Glutamatergic neuron (in vitro differentiated cells): ENCODE measurements around the gene HACE1. TPM values are rescaled to one million over a fixed set of nuclear protein-coding genes. Genes with fewer than 3 reads are reported as not detected.

Experiments
- DNase-seq: peaks from one replicate; pipeline ENCODE4 v3.0.0; 2022
- H3K27ac Mint-ChIP-seq: one replicate; pipeline ENCODE4 v1.8.0; 2020; ENCODE audit warnings: mild to moderate bottlenecking, mixed read lengths, inconsistent platforms; ENCODE audit not compliant: unreplicated experiment
- H3K27me3 Mint-ChIP-seq: one replicate; pipeline ENCODE4 v1.8.0; 2020; ENCODE audit warnings: mild to moderate bottlenecking, moderate library complexity, mixed read lengths, inconsistent platforms; ENCODE audit not compliant: unreplicated experiment
- H3K36me3 Mint-ChIP-seq: one replicate; pipeline ENCODE4 v1.8.0; 2020; ENCODE audit warnings: mild to moderate bottlenecking, mixed read lengths, inconsistent platforms; ENCODE audit not compliant: unreplicated experiment
- H3K4me1 Mint-ChIP-seq: one replicate; pipeline ENCODE4 v1.8.0; 2020; ENCODE audit warnings: mild to moderate bottlenecking, low read depth, mixed read lengths, inconsistent platforms; ENCODE audit not compliant: unreplicated experiment
- H3K4me3 Mint-ChIP-seq: one replicate; pipeline ENCODE4 v1.8.0; 2020; ENCODE audit warnings: mild to moderate bottlenecking, mixed read lengths, inconsistent platforms; ENCODE audit not compliant: unreplicated experiment
- H3K9me3 Mint-ChIP-seq: one replicate; pipeline ENCODE4 v1.8.0; 2020; ENCODE audit warnings: mild to moderate bottlenecking, moderate library complexity, mixed read lengths, inconsistent platforms; ENCODE audit not compliant: unreplicated experiment
- CTCF ChIP-seq: fragments of 200-600 bp; sonication (generic); IDR thresholded peaks from one replicate; pipeline ENCODE4 v1.5.0; 2021; ENCODE audit not compliant: partially characterized antibody, unreplicated experiment
- total RNA-seq: library from RNA; stranded (reverse); fragmentation: NEBNext Ultra II Directional; extraction: Animal tissue kit (Norgen Biotek cat#: 25700); gene quantifications from one replicate; pipeline ENCODE4 v1.2.1, GENCODE V29; 2021; ENCODE audit not compliant: unreplicated experiment

The HACE1 gene
- total RNA-seq, 1 donor from 2014 or later, result 22.0 TPM

DNA sequence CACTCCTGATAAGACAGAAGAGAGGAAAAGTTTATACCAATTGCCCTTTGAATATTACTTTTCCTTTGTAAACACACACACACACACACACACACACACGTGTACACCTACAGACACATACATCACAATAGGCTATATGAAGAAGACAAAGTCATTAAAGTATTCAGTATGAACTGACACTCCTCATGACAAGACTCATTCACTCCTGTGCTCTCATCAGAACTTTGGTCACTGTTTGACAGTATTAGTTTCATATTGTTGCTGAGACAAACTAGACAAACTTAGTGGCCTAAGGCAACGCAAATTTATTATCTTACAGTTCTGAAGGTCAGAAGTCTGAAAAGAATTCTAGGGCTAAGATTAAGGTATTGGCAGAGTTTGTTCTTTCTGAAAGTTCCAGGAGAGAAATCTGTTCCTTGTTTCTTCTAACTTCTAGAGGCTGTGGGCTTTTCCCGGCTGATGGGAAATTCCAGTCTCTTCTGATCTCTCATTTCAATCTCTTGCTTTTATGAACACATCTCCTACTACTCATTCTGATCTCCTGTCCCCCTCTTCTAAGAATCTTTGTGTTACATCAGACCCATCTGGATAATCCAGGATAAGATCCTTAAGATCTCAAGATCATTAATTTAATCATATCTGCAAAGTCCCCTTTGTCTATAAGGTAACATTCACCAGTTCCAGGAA lies 171.3 kb downstream of the HACE1 start:
- peaks cover 4% of the 10 kb centered on the region for H3K4me1 Mint-ChIP-seq
- peaks cover 2% of the 10 kb centered on the region for H3K27me3 Mint-ChIP-seq
- no peaks in the 10 kb centered on the region for H3K36me3 Mint-ChIP-seq
- no peak overlapping the region for H3K27ac Mint-ChIP-seq
- TF ChIP-seq CTCF, result no peak
- H3K4me3 Mint-ChIP-seq, result no peak overlapping the region
- no peaks in the 10 kb centered on the region for H3K9me3 Mint-ChIP-seq
- DNase-seq, result no peak

- H3K27me3 Mint-ChIP-seq, result peaks cover 2% of the 10 kb centered on the region
- no peaks in the 10 kb centered on the region for H3K9me3 Mint-ChIP-seq
- no peak overlapping the region for H3K27ac Mint-ChIP-seq
- H3K36me3 Mint-ChIP-seq, result no peaks in the 10 kb centered on the region
- H3K4me1 Mint-ChIP-seq, result peaks cover 4% of the 10 kb centered on the region
- TF ChIP-seq CTCF, result no peak
- no peak overlapping the region for H3K4me3 Mint-ChIP-seq
- no peak for DNase-seq
These were observed 173.1 kb downstream of the HACE1 start for GRCh38 chr6:104686550-104687175.

GRCh38 chr6:104685871-104686549 lies 173.7 kb downstream of the HACE1 start:
- Mint-ChIP-seq H3K9me3 (no peaks in the 10 kb centered on the region), H3K4me1 (peaks cover 4% of the 10 kb centered on the region), H3K27ac (no peak overlapping the region), H3K27me3 (peaks cover 2% of the 10 kb centered on the region), H3K36me3 (no peaks in the 10 kb centered on the region), H3K4me3 (no peak overlapping the region)
- DNase-seq, result no peak
- no peak for TF ChIP-seq CTCF

DNA sequence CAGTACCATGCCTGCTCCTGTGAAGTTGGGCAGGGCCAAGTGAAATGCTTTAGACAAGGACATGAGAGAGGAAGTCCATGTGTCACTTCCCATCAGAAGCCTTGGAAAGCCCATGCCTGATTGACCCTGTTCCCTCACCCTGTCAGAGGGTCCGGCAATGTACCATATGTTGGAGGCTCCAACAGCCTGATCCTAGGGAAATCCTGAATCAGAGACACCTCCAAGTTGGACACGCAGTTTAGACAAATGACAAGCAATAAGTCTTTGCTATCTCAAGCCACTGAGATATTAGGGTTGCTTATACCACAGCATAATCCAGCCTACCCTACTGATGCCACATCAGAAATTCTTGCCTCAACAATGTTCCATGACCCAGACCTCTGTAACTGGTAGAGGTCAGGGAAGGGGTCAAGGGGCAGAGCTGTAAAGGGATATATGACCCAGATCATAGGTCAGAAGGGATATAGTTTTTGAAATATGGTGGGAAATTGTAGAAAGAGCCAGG lies 174.8 kb downstream of the HACE1 start:
- no peaks in the 10 kb centered on the region for H3K9me3 Mint-ChIP-seq
- peaks cover 4% of the 10 kb centered on the region for H3K4me1 Mint-ChIP-seq
- TF ChIP-seq CTCF, result no peak
- no peak overlapping the region for H3K4me3 Mint-ChIP-seq
- no peaks in the 10 kb centered on the region for H3K36me3 Mint-ChIP-seq
- peaks cover 2% of the 10 kb centered on the region for H3K27me3 Mint-ChIP-seq
- DNase-seq, result no peak
- no peak overlapping the region for H3K27ac Mint-ChIP-seq
